DMS 273 (cell line): ENCODE measurements around the gene LDLRAD4.
"Not testable (repeated sequence)": the region's sequence is repeated elsewhere in the genome, so short reads cannot be mapped to it uniquely, and the experiment has no call there.

Experiments used
- DNase-seq: peaks from one replicate; lab custom pipeline; 2025; ENCODE audit not compliant: unreplicated experiment; lab: John Stamatoyannopoulos, UW

Gene LDLRAD4

DNA sequence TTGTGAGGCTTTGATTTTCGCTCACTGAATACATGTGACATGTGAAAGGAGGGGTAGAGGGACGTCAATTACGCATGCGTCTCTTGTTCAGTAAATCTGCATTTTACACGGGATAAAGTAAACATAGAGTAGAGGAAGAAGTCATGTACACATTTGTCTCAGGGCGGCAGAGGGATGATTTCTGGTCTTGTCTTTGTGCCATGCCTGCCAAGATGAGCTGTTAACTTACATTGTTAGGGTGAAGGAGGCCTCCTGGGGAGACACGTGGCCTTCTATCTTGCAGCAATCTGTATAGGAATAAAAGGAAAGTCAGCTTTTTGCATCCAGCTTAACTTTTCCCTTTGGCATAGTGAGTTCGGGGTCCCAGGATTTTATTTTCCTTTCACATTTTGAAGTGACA is 106.3 kb downstream of the LDLRAD4 start:
- no peak for DNase-seq

DNA sequence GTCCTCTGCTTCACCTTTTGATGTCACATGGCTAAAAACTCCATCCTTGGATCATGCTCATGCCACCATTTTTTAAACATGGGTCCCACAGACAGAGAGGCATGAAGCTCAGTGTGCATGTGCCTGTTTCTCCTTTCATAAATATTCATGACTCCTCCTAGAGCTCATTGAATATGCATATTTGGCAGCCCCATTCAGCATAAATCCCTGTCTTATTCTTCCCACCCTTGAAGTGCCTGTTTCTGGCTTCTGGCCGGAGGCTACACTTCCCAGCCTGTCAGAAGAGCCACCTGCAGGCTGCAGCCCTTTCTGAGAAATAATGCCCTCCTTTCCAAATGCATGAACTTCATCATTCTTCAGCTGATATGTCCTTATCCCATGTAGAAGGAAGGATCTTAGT is 109.7 kb downstream of the LDLRAD4 start:
- DNase-seq: no peak

DNA sequence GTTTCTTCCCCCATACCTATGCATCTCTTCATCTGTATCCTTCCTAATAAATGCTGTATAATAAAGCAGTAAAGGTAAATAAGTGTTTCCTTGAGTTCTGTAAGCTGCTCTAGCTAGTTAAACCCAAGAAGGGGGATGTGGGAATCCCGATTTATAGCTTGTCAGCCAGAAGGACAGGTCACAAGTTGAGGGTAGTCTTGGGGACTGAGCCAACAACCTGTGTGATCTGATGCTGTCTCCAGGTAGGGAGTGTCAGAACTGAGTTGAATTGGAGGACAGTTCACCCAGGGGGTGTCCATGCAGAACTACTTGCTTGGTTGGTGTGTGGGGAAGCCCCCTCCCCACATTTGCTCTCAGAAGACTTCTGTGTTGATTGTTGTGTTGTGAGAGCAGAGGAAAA is 112.4 kb downstream of the LDLRAD4 start:
- DNase-seq: no peak

DNA sequence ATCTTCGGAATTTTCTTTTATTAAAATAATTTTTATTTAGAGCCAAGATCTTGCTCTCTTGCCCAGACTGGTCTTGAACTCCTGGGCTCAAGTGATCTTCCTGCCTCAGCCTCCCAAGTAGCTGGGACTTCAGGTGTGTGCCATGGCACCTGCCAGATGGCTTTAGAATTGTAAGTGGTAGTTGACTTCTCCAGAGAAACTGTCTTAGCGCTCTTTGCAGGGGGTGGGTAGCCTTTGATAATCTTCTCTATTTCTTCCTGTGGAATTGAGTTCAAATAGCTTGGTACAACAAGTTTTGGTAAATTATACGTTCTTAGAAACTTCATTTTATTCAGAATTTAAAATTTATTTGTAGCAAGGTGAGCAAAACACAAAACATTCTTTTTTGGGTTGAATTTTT is 113.3 kb downstream of the LDLRAD4 start:
- no peak for DNase-seq

DNA sequence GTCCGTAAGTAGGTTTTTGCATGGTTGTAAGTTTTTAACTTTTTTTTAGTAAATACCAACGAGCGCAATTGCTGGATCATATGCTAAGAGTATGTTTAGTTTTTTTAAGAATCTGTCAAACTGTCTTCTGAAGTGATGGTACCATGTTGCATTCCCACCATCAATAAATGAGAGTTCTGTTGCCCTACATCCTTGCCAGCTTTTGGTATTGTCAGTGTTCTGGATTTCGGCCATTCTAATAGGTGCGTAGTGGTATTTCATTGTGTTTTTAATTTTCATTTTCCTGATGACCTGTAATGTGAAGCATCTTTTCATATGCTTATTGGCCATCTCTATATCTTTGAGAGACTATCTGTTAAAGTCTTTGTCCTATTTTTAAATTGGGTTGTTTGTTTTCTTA is 114.3 kb downstream of the LDLRAD4 start:
- no peak for DNase-seq

DNA sequence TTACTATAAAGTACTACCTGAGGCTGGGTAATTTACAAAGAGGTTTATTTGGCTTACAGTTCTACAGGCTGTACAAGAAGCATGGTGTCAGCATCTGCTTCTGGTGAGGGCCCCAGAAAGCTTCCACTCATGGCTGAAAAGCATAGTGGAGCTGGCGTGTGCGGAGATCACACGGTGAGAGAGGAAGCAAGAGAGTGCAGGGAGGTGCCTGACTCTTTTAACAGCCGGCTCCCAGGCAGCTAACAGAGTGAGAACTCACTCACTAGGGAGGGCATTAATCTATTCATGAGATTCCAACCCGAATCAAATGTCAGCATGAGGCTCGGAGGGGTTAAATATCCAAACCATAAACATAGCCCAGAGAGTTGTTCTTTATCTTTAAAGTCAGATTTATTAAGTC is 117.3 kb downstream of the LDLRAD4 start:
- DNase-seq: no peak

DNA sequence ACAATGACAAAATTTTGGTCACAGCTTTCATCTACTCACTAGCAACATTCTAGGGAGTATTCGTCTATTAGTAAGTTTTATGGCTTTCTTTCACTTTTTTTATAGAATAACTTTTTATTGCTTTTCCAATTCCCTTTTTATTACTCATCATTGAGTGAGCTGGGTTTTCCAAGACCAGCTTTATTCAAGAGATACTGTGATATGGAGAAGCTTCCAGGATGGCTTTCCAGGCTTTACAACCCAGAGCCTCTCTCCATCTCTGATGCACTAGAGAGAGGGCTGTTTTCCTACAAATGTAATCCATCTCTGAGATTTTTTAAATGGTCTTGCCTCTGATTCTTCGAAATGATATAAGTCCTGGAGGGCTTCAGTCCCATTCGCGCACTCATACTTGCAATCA is 118.3 kb downstream of the LDLRAD4 start:
- DNase-seq: no peak

DNA sequence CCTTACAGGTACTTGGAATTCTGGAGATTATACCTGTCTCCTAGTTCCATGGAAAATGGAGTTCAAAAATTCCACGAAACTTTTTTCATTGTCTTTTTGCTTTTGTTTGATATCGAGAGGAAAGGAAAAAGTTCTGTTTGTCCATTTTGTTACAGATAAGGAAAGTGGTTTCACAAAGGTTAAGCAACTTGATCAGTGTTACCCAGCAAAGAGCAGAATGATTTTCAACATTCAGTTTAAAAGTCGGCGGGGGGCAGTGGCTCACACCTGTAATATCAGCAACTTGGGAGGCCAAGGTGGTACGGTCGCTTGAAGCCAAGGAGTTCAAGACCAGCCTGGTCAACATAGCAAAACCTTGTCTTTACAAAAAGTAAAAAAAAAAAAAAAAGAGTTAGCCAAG is 118.8 kb downstream of the LDLRAD4 start:
- DNase-seq: no peak

DNA sequence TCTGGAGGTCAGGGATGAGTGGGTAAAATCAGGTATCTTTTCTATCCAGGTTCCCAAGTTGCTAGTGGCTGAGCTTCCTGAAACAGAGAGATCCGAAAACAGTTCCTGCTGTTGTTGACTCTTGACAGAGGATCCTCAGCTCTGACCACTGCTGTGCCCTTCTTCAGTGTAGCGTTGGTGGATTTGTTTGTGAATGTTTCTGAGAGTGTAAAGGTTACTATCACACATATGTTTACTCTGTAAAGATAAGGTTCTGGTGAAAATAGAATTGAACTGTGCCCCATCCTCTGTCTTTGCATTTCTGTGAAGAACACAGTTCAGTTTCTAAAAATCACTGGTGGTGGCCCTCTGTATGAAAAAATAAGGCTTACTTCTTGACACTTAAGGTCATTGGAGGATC is 119.8 kb downstream of the LDLRAD4 start:
- DNase-seq: no peak

DNA sequence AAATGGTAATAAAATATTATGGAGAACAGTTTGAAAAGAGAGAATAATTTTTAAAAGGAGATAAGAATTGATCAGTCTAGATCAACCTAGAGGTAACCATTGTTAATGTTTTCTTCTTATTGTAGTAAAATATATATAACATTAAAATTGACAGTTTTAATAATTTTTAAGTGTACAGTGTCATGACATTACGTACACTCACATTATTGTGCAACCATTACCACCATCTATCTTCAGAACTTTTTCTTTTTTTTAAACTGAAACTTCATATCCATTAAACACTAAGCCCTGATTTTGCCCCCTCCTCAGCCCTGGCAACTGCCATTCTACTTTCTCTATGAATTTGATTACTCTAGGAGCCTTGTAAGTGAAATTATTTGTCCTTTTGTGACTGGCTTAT is 121.1 kb downstream of the LDLRAD4 start:
- DNase-seq: no peak

DNA sequence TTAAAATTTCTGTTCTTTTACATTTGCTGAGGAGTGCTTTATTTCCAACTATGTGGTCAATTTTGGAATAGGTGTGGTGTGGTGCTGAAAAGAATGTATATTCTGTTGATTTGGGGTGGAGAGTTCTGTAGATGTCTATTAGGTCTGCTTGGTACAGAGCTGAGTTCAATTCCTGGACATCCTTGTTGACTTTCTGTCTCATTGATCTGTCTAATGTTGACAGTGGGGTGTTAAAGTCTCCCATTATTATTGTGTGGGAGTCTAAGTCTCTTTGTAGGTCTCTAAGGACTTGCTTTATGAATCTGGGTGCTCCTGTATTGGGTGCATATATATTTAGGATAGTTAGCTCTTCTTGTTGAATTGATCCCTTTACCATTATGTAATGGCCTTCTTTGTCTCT is 127.9 kb downstream of the LDLRAD4 start:
- DNase-seq: not testable (repeated sequence)

DNA sequence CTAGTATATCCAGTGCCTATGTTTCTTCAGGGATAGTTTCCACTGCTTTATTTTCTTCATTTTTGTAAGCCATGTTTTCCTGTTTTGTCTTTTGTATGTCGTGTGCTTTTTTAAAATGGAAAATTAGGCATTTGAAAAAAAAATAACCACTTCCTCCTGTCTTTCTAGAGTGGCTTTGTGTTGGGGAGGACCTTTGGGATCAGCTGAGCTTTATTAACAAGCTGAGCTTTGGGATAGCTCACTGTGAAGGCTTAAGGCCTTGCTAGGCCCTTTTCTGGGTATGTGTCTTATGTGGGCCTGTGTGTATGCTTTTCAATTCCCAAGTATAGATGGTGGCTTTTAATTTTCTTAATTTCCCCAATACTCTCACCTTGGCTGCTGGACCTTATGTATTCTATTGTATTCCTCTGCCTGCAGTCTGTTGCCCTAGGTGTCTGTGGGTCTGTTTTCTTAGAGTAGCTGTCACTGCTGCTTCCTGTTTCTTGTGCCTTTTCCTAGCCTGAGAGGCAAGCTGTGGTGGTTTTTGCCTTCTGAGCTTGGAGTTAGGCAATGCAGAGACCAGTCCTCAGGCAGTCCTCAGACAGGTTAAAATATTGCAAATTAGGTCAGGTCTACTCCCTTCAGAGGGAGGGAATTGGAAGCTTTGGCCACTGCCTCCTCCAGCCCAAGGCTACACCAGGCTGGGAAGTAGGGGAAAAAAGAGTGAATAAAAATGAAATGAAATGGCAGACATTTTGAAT is 134.7 kb downstream of the LDLRAD4 start:
- no peak for DNase-seq

DNA sequence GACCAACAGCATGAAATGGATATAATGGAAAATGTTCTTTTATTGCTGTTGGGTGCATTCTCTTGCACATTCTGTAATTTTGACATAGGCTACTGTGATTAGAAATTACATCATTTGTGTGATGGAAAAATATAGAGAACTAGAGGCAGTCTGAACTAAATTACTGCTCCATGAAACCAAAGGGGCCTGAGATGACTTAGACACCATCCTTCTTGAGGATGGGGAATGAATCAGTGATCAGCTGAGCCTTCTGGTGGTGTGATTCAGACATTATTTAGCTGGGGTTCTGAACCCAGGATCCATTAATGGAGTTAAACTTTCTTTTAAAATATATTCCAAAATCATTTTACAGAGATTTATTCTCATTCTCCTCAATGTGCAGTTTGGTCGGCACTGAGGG is 135.8 kb downstream of the LDLRAD4 start:
- DNase-seq: no peak

DNA sequence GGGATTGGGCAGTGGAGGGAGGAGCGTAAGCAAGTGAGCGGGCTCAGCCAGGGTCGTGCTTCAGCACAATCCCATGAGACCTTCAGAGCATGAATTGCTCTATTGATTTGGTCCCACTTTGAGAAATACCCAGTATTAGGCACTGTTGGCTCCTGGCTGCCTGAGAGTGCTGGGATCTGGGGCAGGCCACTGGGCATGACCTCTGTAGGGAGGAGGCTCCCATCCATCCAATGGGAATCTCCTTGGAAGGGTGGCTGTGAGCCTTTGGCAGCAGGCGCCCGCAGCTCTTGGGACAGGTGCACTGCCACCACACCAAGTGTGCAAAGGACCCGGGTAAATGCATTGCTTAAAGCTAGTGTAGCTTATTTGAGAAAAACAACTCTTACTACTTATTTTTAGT is 137.5 kb downstream of the LDLRAD4 start:
- DNase-seq: no peak

DNA sequence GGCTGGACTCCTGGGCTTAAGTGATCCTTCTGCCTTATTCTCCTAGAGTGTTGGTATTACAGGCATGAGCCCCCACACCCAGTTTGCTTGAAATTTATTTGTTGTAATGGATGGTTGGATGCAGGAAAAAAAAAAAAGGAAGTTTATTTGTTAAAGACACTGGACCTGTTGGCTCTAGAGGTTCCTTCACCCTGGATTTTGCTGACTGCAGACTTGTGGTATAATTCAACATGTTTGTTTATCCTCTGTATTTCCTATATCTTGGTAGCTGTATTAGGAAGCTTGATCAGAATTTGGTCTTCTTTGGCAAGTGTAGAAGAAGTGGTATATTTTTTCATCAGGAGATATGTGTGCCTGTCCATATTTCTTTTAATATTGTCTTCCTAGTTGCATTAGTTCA is 138.7 kb downstream of the LDLRAD4 start:
- DNase-seq: no peak

DNA sequence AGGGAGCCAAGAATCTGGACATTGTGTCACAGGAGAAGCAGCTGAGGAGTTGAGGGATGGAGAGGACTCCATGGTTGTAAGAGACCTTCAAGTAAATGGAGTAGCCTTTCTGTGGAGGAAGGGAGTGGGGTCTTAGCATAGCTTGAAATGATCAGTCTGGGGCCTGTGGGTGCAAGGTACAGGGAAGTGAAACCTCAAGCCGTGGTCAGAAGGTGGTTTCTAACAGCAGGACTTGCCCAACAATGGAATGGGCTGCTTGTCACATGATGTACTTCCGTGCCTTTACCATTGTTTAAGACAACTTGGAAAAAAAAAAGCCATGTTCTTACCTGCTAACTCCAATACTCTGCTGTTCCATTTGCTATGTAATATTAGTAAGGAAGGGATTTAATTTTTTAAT is 140.7 kb downstream of the LDLRAD4 start:
- DNase-seq: no peak

DNA sequence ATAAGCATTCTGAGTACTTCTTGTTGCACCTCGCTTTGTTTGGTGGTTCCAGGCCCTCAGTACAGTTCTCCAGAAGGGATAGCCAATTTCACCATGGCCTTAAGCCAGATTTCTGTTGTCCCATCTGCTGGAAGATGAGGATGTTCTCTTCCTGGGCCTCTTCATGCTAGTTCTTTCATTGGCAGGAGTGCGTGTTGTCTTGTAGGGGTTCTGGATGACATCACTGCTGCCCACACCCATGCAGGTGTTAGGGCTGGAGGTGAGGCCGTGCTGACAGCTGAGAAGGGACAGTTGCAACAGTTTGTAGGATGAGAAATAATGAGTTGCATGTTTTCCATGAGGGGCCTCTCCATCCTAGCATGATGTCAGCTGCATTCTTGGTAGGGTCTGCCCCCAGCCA is 142.9 kb downstream of the LDLRAD4 start:
- peak; percentile 32 for DNase-seq

DNA sequence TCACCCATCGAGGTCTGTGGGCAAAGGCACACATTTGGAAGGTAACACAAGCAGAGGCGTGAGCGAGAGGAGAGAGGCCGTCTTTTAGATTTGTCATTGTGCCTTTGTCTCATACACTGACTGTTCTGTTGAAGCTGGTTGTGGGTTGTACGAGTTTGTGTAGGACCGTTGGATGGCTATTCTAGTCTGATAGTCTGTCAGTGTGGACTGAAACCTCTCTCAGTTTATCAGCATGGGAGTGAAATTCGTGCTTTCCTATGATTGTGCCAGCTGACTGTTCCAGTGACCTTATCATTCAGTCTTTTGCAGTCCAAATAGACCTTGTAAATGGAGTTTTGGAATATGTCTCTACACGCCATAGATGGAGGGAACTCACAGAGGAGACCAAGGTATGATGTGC is 143.5 kb downstream of the LDLRAD4 start:
- DNase-seq: no peak

DNA sequence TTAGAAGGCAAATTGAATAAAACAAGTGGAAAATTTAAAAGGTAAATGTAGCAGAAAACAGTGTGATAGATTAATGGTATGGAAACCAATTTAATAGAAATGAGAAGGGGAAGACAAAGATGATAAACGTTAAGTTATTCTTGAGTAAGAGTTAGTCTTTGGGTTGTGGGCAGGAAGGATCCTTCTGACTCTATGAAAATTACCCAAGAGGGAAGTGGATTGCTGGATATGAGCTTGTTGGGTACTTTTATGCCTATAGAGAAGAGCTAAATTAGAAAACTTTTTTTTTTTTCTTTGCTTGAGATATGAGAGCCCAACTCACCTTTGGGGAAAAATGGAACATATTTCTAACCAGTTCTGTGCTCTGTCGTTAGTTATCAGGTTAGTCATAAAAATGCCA is 144.0 kb downstream of the LDLRAD4 start:
- no peak for DNase-seq

DNA sequence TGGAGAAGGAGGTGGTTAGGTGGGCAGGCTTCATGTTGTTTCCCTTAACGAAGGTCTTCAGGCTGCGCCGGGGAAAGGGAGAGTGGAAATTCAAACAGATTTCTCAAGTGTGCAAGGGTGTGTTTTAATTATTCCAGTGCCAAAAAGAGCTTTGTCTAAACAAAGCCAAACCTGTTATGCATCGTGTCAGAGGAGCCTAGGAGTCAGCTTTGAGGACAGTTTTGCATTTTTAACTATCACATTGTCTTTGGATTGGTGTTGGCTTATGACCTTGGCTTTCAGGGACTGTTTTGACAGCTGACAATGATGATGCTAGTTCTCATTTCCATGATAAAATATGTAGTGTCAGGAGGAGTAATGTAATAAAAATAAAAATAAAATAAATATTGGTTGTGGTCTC is 144.8 kb downstream of the LDLRAD4 start:
- DNase-seq: no peak

DNA sequence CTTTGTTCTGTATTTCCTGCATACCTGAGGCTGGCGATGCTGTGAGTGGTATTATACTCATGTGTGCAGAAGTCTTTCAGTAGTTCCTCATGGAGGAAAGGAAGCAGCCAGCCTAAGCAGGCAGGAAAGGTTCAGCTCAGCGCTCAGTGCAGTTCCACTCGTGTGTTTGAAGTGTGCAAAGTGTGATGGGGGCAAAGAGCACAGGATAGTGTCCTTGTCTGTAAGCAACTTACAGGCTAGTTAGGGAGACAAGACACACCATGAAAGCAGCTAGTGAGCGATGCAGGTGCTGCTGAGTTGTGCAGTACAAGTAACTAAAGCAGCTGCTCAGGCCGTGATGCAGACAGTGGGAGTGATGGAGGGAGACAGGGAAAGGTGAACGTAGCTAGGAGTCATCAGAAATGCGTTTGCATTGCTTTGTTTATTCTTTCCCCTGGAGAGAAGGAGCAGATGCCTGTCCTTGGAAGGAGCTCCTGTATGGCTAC is 146.2 kb downstream of the LDLRAD4 start:
- DNase-seq: no peak

DNA sequence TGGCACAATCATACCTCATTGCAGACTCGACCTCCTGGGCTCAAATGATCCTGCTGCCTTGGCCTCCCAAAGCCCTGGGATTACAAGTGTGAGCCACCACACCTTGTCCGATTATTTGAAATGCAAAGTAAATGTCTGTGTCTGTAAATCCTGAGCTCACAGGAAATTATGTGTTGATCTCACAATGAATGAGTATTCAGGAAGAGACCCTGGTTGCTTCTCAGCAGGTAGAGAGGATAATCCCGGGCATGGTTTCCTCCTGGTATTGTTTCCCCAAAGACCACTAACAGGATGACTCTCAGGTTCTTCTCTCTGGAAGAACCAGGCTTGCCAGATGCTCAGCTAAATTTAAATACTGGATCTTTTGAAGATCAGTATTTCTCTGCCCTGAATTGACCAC is 147.6 kb downstream of the LDLRAD4 start:
- DNase-seq: no peak

DNA sequence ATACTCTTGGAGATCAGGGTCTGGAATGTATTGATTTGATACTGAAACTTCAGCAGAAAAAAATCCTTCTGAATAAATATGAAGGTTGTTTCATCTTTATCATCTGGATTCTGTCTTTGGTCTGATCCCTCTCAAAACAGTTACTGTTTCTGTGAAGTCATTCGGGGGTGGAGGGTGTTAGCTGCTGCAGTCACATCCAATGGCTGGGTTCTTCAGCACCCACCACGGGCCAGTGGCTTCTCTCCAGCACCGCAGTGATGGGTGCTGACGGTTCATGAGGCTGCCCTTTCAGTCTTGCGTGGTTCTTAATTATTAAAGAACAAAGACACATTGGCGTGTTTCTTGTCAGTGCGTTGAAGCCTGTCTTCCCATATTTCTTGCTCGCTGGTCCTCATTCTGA is 148.0 kb downstream of the LDLRAD4 start:
- no peak for DNase-seq
